GM18526 (cell line): Measurements from ENCODE around the gene ARFGEF2.

Experiments
- POLR2A ChIP-seq: IDR thresholded peaks from 3 replicates; pipeline ENCODE4 v1.6.1; 2011; ENCODE audit not compliant: insufficient read length; ENCODE audit errors: extremely low read depth

Gene ARFGEF2

GRCh38 chr20:48999890-49000870 is 78.7 kb downstream of the ARFGEF2 start:
- TF ChIP-seq POLR2A, result no peak

GRCh38 chr20:49001741-49002140 is 80.2 kb downstream of the ARFGEF2 start:
- TF ChIP-seq POLR2A, result no peak

DNA sequence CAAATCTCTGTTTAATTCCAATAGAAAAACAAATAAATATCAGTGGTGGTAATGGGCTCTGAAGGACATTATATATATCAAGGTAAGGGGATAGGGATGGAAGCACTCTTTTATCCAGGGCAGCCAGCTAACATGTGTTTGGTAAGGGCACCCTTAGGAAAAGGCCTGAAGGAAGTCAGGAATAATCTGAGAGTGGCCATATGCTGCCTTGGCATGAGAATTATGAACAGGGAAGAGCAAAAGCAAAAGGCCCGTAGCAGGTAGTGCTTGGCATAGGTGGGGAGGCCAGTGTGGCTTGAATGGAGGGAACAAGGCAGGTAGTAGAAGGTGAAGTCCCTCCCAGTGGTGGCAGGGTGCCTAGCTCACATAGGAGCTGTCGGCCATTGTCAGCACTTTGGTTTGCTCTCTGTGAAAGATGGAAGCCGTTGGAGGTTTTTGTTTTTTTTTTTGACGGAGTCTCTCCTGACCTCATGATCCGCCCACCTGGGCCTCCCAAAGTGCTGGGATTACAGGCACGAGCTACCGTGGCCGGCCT is 85.0 kb downstream of the ARFGEF2 start:
- no peak for TF ChIP-seq POLR2A

DNA sequence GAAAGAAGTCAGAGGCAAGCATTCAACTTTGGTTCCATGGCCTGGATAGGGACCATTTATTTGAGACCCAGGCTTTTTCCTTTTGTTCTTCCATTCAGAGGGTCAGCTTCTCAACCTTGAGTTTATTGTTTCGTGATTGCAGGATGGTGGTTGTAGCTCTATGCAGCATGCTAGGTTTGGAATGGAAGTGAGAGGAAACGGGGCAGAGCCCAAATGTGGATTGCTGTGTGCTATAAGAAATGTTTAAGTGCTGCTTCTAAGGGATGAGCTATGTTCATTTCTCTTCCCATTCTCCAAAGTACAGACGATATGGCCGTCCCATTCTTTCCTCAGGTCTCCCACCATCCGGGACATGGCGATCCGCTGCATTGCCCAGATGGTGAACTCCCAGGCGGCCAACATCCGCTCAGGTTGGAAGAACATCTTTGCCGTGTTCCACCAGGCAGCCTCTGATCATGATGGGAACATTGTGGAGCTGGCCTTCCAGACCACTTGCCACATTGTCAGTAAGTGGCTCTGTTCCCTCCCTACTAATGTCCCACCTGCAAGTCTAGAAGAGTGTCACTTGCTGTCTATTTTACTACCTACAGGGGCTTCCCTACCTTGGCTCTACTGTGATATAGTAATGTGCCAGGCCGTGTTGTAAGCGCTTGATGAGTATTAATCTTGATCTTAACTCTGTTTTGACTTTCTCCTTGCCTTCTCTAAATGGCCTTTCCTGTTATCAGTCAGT is 88.6 kb downstream of the ARFGEF2 start:
- TF ChIP-seq POLR2A, result no peak

DNA sequence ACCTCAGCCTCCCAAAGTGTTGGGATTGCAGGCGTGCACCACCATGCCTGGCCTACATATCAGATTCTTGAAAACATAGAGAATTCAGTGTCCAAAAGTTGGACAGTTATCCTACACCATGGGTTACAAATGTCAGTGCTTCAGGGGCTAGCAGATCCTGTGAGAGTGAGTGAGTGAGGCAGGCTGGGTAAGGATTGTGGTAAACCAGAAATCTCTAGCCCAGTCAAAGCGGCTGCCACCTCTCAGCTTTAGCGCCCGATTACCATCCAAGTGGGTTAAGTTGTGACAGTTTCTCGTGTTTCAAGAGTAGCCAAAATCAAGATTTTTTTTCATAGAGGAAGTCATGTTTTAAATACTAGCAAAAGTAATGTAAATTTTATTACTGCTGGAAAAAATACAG is 102.7 kb downstream of the ARFGEF2 start:
- no peak for TF ChIP-seq POLR2A

DNA sequence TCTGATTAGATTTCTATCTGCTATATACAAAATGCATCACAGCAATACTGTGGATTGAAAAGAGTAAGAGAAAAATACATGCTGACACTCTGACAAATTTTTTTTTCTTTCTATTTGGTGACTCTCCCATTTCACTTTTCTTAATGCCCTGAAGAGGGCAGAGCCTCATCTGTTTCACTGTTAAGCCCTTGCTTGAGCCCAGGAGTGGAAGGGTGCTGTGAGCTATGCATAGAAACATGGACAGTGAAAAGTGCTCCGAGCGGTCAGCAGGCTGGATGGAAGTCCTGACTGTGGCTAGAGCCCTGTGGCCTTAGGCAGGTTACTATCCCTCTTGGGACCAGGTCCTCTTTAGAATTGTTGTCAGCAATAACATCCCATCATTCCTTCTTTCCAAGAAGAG is 107.2 kb downstream of the ARFGEF2 start:
- TF ChIP-seq POLR2A, result no peak

GRCh38 chr20:49029203-49029602 is 107.7 kb downstream of the ARFGEF2 start:
- no peak for TF ChIP-seq POLR2A

- no peak for TF ChIP-seq POLR2A
Observed at GRCh38 chr20:49030954-49031619, 109.6 kb downstream of the ARFGEF2 start.

DNA sequence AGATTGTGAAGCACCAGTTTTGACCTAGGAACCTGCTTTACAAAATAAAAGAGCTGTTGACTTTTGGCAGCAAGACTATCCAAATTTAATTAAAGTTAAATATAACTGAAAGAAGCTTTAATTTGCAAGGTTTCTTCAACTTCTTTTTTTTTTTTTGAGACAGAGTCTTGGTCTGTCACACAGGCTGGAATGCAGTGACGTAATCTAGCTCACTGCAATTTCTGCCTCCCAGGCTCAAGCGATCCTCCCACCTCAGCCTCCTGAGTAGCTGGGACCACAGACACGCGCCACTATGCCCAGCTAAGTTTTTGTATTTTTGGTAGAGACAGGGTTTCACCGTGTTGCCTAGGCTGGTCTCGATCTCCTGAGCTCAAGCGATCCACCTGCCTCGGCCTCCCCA is 110.9 kb downstream of the ARFGEF2 start:
- TF ChIP-seq POLR2A, result no peak

GRCh38 chr20:49034070-49034732 is 112.7 kb downstream of the ARFGEF2 start:
- no peak for TF ChIP-seq POLR2A

GRCh38 chr20:49037962-49038387 is 116.5 kb downstream of the ARFGEF2 start:
- TF ChIP-seq POLR2A, result no peak

DNA sequence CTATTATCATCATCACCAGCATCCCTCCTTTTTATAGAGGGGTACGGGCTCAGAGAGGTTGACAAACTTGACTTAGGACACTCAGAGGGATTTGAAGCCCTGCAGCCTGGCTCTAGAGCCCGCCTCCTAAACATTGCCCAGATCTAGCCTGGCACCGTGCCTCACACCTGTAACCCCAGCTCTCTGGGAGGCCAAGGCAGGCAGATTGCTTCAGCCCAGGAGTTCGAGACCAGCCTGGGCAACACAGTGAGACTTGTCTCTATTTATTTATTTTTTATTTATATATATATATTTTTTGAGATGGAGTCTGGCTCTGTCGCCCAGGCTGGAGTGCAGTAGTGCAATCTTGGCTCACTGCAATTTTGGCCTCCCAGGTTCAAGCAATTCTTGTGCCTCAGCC is 118.3 kb downstream of the ARFGEF2 start:
- no peak for TF ChIP-seq POLR2A

- TF ChIP-seq POLR2A, result no peak
Observed at GRCh38 chr20:49043000-49043399, 121.5 kb downstream of the ARFGEF2 start.

GRCh38 chr20:49045440-49046086 is 124.1 kb downstream of the ARFGEF2 start:
- no peak for TF ChIP-seq POLR2A
